ENCODE measurements around the gene PHACTR3. TPM values are rescaled to one million over a fixed set of nuclear protein-coding genes. Genes with fewer than 3 reads are reported as not detected.

Gene PHACTR3
- total and polyA plus RNA-seq, 2 experiments from 2014 or later, result 0.45 to 0.61 TPM

DNA sequence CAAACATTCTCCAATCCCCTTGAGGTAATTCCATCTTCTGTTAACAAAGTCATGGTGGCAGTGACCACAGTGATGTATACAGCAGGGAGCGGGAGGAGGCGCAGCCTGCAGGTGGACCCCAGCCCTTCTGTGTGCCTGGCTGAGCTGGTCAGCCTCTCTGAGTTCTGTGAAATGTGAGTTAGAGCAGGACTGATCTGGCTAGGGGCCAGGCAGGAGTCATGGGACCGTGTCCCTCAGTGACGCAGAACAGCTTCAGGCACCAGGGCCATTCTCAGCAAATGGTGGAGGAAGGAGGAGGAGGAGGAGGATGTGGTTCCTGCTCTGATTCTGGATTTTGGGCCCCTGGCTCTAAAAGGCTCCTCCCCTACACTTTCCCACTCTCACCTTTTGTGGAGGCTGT lies 6.9 kb downstream of the PHACTR3 start:
- peaks cover 27% of the 10 kb centered on the region for H3K27me3 Mint-ChIP-seq (ENCODE audit: insufficient read depth, low read depth, poor library complexity)
- no peaks in the 10 kb centered on the region for H3K36me3 Mint-ChIP-seq (ENCODE audit: low read depth)
- no peak overlapping the region for H3K4me3 Mint-ChIP-seq
- Histone ChIP-seq H3K4me3 (no peak overlapping the region), H2AFZ (no peak overlapping the region), H3K79me2 (replicated peaks; ENCODE audit: insufficient read depth) (no peaks in the 10 kb centered on the region), H4K20me1 (replicated peaks; ENCODE audit: insufficient read depth) (no peaks in the 10 kb centered on the region; the same call in none of the 2 replicates), H3K27me3 (ENCODE audit: insufficient read depth) (peaks cover 36% of the 10 kb centered on the region), H3K36me3 (ENCODE audit: insufficient read depth) (no peaks in the 10 kb centered on the region), H3K27ac (ENCODE audit: low read depth) (no peak overlapping the region), H3K9me2 (ENCODE audit: insufficient read depth) (no peaks in the 10 kb centered on the region), H3K4me1 (ENCODE audit: insufficient read depth) (no peaks in the 10 kb centered on the region), H3F3A (replicated peaks; ENCODE audit: low read depth) (no peaks in the 10 kb centered on the region), H3K4me2 (no peak overlapping the region)
- H3K4me1 Mint-ChIP-seq, result peaks cover 3% of the 10 kb centered on the region; the same call in 2 of the 3 replicates
- DNase-seq (ENCODE audit: low spot score) (no peak), ATAC-seq (no peak)
- no peak for TF ChIP-seq JUNB (IDR thresholded peaks at IDR 0.05; ENCODE audit: unreplicated experiment)
- TF ChIP-seq, protein P1, sequence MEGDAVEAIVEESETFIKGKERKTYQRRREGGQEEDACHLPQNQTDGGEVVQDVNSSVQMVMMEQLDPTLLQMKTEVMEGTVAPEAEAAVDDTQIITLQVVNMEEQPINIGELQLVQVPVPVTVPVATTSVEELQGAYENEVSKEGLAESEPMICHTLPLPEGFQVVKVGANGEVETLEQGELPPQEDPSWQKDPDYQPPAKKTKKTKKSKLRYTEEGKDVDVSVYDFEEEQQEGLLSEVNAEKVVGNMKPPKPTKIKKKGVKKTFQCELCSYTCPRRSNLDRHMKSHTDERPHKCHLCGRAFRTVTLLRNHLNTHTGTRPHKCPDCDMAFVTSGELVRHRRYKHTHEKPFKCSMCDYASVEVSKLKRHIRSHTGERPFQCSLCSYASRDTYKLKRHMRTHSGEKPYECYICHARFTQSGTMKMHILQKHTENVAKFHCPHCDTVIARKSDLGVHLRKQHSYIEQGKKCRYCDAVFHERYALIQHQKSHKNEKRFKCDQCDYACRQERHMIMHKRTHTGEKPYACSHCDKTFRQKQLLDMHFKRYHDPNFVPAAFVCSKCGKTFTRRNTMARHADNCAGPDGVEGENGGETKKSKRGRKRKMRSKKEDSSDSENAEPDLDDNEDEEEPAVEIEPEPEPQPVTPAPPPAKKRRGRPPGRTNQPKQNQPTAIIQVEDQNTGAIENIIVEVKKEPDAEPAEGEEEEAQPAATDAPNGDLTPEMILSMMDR (conservative IDR thresholded peaks at IDR 0.05; ENCODE audit: low read depth in 2 of 2), result no peak
- no peak for TF ChIP-seq ZNF331 (CRISPR knock-in tag; IDR thresholded peaks at IDR 0.05; ENCODE audit: low read depth)
- no peak for TF ChIP-seq CREB1 (CRISPR knock-in tag; IDR thresholded peaks at IDR 0.05; ENCODE audit: low read depth)
- no peak for TF ChIP-seq NANOG (IDR thresholded peaks at IDR 0.05; ENCODE audit: borderline replicate concordance)
- TF ChIP-seq, protein P2, sequence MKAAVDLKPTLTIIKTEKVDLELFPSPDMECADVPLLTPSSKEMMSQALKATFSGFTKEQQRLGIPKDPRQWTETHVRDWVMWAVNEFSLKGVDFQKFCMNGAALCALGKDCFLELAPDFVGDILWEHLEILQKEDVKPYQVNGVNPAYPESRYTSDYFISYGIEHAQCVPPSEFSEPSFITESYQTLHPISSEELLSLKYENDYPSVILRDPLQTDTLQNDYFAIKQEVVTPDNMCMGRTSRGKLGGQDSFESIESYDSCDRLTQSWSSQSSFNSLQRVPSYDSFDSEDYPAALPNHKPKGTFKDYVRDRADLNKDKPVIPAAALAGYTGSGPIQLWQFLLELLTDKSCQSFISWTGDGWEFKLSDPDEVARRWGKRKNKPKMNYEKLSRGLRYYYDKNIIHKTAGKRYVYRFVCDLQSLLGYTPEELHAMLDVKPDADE (IDR thresholded peaks at IDR 0.05), result no peak
- TF ChIP-seq, protein P3, sequence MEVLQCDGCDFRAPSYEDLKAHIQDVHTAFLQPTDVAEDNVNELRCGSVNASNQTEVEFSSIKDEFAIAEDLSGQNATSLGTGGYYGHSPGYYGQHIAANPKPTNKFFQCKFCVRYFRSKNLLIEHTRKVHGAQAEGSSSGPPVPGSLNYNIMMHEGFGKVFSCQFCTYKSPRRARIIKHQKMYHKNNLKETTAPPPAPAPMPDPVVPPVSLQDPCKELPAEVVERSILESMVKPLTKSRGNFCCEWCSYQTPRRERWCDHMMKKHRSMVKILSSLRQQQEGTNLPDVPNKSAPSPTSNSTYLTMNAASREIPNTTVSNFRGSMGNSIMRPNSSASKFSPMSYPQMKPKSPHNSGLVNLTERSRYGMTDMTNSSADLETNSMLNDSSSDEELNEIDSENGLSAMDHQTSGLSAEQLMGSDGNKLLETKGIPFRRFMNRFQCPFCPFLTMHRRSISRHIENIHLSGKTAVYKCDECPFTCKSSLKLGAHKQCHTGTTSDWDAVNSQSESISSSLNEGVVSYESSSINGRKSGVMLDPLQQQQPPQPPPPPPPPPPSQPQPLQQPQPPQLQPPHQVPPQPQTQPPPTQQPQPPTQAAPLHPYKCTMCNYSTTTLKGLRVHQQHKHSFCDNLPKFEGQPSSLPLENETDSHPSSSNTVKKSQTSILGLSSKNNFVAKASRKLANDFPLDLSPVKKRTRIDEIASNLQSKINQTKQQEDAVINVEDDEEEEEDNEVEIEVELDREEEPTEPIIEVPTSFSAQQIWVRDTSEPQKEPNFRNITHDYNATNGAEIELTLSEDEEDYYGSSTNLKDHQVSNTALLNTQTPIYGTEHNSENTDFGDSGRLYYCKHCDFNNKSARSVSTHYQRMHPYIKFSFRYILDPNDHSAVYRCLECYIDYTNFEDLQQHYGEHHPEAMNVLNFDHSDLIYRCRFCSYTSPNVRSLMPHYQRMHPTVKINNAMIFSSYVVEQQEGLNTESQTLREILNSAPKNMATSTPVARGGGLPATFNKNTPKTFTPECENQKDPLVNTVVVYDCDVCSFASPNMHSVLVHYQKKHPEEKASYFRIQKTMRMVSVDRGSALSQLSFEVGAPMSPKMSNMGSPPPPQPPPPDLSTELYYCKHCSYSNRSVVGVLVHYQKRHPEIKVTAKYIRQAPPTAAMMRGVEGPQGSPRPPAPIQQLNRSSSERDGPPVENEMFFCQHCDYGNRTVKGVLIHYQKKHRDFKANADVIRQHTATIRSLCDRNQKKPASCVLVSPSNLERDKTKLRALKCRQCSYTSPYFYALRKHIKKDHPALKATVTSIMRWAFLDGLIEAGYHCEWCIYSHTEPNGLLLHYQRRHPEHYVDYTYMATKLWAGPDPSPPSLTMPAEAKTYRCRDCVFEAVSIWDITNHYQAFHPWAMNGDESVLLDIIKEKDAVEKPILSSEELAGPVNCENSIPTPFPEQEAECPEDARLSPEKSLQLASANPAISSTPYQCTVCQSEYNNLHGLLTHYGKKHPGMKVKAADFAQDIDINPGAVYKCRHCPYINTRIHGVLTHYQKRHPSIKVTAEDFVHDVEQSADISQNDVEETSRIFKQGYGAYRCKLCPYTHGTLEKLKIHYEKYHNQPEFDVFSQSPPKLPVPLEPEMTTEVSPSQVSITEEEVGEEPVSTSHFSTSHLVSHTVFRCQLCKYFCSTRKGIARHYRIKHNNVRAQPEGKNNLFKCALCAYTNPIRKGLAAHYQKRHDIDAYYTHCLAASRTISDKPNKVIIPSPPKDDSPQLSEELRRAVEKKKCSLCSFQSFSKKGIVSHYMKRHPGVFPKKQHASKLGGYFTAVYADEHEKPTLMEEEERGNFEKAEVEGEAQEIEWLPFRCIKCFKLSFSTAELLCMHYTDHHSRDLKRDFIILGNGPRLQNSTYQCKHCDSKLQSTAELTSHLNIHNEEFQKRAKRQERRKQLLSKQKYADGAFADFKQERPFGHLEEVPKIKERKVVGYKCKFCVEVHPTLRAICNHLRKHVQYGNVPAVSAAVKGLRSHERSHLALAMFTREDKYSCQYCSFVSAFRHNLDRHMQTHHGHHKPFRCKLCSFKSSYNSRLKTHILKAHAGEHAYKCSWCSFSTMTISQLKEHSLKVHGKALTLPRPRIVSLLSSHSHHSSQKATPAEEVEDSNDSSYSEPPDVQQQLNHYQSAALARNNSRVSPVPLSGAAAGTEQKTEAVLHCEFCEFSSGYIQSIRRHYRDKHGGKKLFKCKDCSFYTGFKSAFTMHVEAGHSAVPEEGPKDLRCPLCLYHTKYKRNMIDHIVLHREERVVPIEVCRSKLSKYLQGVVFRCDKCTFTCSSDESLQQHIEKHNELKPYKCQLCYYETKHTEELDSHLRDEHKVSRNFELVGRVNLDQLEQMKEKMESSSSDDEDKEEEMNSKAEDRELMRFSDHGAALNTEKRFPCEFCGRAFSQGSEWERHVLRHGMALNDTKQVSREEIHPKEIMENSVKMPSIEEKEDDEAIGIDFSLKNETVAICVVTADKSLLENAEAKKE (CRISPR knock-in tag; IDR thresholded peaks at IDR 0.05), result no peak
- no peak for TF ChIP-seq ZNF114 (CRISPR knock-in tag; IDR thresholded peaks at IDR 0.05)
- TF ChIP-seq POLR2AphosphoS5 (IDR thresholded peaks at IDR 0.05; ENCODE audit: low read depth), result no peak
- no peak for TF ChIP-seq STAT1 (IDR thresholded peaks at IDR 0.05; ENCODE audit: unreplicated experiment)
- no peak for TF ChIP-seq EZH2phosphoT487 (IDR thresholded peaks at IDR 0.05; ENCODE audit: unreplicated experiment)
- TF ChIP-seq EZH2 (IDR thresholded peaks at IDR 0.05; ENCODE audit: low read depth, unreplicated experiment), result no peak
- TF ChIP-seq, protein P4, sequence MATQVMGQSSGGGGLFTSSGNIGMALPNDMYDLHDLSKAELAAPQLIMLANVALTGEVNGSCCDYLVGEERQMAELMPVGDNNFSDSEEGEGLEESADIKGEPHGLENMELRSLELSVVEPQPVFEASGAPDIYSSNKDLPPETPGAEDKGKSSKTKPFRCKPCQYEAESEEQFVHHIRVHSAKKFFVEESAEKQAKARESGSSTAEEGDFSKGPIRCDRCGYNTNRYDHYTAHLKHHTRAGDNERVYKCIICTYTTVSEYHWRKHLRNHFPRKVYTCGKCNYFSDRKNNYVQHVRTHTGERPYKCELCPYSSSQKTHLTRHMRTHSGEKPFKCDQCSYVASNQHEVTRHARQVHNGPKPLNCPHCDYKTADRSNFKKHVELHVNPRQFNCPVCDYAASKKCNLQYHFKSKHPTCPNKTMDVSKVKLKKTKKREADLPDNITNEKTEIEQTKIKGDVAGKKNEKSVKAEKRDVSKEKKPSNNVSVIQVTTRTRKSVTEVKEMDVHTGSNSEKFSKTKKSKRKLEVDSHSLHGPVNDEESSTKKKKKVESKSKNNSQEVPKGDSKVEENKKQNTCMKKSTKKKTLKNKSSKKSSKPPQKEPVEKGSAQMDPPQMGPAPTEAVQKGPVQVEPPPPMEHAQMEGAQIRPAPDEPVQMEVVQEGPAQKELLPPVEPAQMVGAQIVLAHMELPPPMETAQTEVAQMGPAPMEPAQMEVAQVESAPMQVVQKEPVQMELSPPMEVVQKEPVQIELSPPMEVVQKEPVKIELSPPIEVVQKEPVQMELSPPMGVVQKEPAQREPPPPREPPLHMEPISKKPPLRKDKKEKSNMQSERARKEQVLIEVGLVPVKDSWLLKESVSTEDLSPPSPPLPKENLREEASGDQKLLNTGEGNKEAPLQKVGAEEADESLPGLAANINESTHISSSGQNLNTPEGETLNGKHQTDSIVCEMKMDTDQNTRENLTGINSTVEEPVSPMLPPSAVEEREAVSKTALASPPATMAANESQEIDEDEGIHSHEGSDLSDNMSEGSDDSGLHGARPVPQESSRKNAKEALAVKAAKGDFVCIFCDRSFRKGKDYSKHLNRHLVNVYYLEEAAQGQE (IDR thresholded peaks at IDR 0.05; ENCODE audit: unreplicated experiment), result no peak
- no peaks in the 10 kb centered on the region; the same call in 2 of the 3 replicates for H3K9me3 Mint-ChIP-seq
- no peak overlapping the region for H3K27ac Mint-ChIP-seq
